Raji (cell line): ENCODE data around the gene LIPT1.

Experiments
- POLR2A ChIP-seq: IDR thresholded peaks from 2 replicates; pipeline ENCODE4 v1.6.1; 2011; ENCODE audit warnings: low read depth, low read length, control low read depth; ENCODE audit not compliant: insufficient read depth

LIPT1 gene

GRCh38 chr2:99201959-99202678, 47.4 kb downstream of the LIPT1 start:
- no peak for TF ChIP-seq POLR2A

GRCh38 chr2:99205491-99205890, 50.7 kb downstream of the LIPT1 start:
- no peak for TF ChIP-seq POLR2A
